ENCODE results near the gene FOXN4. TPM values are rescaled to one million over a fixed set of nuclear protein-coding genes. Genes with fewer than 3 reads are reported as not detected.
A peak's percentile ranks its signal among the peaks of the same experiment; 100 is the strongest.

FOXN4 gene
- total RNA-seq, 4 donors from 2014 or later: not detected

DNA sequence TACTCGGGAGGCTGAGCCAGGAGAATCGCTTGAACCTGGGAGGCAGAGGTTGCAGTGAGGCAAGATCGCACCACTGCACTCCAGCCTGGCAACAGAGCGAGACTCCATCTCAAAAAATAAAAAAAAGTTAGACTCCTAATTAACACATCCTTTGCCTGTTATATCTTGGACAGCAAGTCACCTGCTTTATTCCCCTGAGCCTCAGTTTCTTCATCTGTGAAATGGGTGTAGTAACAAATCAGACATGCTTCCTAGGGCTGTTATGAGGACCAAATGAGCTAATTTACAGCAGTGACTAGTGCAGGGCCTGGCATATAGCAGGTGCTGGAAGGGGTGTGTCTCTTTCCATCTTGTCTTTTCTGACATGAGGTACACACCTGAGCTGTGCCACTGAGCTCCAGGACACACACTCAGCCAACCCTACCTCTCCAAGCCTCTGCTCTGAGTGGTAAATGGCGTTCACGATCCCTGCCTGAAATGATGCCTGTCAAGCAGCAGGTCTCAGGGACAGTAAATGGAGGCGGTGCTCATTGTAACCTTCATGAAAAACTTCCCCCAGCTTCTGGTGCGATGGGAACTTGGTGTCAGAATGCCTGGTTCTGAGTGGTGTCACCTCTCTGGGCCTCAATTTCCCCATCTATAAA is 31.7 kb downstream of the FOXN4 start:
- Histone ChIP-seq H3K9me3 (no peaks in the 10 kb centered on the region), H3K4me1 (peaks cover 0 to 17% (median 8%) of the 10 kb centered on the region in 3 donors), H3K4me3 (no peak overlapping the region), H3K27me3 (no peaks in the 10 kb centered on the region), H3K36me3 (no peaks in the 10 kb centered on the region), H3K27ac (peak overlapping the region in 1 of 4 donors; percentile 58)
- DNase-seq: no peak
- WGBS, 2 donors: 86 to 90% methylated on average over 6 of the region's 8 CpGs
- intact Hi-C loops (cut with DNase I): no loop called here
- no peak for TF ChIP-seq POLR2A (IDR thresholded peaks at IDR 0.05)
- TF ChIP-seq, protein P1, sequence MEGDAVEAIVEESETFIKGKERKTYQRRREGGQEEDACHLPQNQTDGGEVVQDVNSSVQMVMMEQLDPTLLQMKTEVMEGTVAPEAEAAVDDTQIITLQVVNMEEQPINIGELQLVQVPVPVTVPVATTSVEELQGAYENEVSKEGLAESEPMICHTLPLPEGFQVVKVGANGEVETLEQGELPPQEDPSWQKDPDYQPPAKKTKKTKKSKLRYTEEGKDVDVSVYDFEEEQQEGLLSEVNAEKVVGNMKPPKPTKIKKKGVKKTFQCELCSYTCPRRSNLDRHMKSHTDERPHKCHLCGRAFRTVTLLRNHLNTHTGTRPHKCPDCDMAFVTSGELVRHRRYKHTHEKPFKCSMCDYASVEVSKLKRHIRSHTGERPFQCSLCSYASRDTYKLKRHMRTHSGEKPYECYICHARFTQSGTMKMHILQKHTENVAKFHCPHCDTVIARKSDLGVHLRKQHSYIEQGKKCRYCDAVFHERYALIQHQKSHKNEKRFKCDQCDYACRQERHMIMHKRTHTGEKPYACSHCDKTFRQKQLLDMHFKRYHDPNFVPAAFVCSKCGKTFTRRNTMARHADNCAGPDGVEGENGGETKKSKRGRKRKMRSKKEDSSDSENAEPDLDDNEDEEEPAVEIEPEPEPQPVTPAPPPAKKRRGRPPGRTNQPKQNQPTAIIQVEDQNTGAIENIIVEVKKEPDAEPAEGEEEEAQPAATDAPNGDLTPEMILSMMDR (IDR thresholded peaks at IDR 0.05): no peak

GRCh38 chr12:109276160-109276559 is 32.9 kb downstream of the FOXN4 start:
- H3K27ac ChIP-seq: no peak overlapping the region
- no peaks in the 10 kb centered on the region for H3K27me3 ChIP-seq
- no peak overlapping the region for H3K4me3 ChIP-seq
- DNase-seq: no peak
- TF ChIP-seq POLR2A (IDR thresholded peaks at IDR 0.05): no peak
- TF ChIP-seq, protein P1 (IDR thresholded peaks at IDR 0.05): no peak
- intact Hi-C loops (cut with DNase I): no loop called here
- H3K9me3 ChIP-seq: no peaks in the 10 kb centered on the region
- WGBS, 2 donors: 87 to 91% methylated on average over 5 of the region's 5 CpGs
- H3K36me3 ChIP-seq: no peaks in the 10 kb centered on the region
- peaks cover 0 to 17% (median 8%) of the 10 kb centered on the region in 3 donors for H3K4me1 ChIP-seq

GRCh38 chr12:109275173-109275572 is 33.9 kb downstream of the FOXN4 start:
- Histone ChIP-seq H3K9me3 (no peaks in the 10 kb centered on the region), H3K27ac (no peak overlapping the region), H3K36me3 (no peaks in the 10 kb centered on the region), H3K27me3 (no peaks in the 10 kb centered on the region), H3K4me1 (peaks cover 0 to 17% (median 8%) of the 10 kb centered on the region in 3 donors), H3K4me3 (no peak overlapping the region)
- no peak for DNase-seq
- WGBS, 2 donors: 69 to 75% methylated on average over 3 to 4 of the region's 4 CpGs
- no peak for TF ChIP-seq POLR2A (IDR thresholded peaks at IDR 0.05)
- TF ChIP-seq, protein P1 (IDR thresholded peaks at IDR 0.05): no peak
- intact Hi-C loops (cut with DNase I): no loop called here

DNA sequence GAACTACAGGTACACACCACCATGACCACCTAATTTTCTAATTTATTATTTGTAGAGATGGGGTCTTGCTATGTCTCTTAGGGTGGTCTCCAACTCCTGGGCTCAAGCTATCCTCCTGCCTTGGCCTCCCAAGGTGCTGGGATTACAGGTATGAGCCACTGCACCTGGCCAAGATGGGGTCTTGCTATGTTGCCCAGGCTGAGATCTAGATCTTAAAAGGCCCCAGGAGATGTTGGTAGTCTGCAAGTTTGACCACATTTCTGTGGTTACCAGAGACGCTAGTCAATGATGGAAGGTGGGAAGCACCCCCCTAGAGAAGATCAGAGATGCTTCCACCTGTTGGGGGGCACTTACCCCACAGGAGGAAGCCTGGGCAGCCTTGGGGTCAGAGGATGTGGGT is 34.7 kb downstream of the FOXN4 start:
- intact Hi-C loops (cut with DNase I): no loop called here
- no peak for DNase-seq
- H3K27ac ChIP-seq: no peak overlapping the region
- peaks cover 0 to 16% (median 8%) of the 10 kb centered on the region in 3 donors for H3K4me1 ChIP-seq
- H3K4me3 ChIP-seq: no peak overlapping the region
- H3K9me3 ChIP-seq: no peaks in the 10 kb centered on the region
- WGBS, 2 donors: 100% methylated on average over 1 of the region's 1 CpG; no CpG with 5 or more reads in 1 of the 2 donors
- H3K27me3 ChIP-seq: no peaks in the 10 kb centered on the region
- no peak for TF ChIP-seq POLR2A (IDR thresholded peaks at IDR 0.05)
- TF ChIP-seq, protein P1 (IDR thresholded peaks at IDR 0.05): no peak
- no peaks in the 10 kb centered on the region for H3K36me3 ChIP-seq

GRCh38 chr12:109273354-109273753 is 35.7 kb downstream of the FOXN4 start:
- DNase-seq: no peak
- peaks cover 0 to 8% (median 0%) of the 10 kb centered on the region in 3 donors for H3K36me3 ChIP-seq
- peaks cover 0 to 6% (median 3%) of the 10 kb centered on the region in 3 donors for H3K4me1 ChIP-seq
- WGBS, 2 donors: 20 to 47% methylated on average over 10 to 13 of the region's 16 CpGs
- TF ChIP-seq POLR2A (IDR thresholded peaks at IDR 0.05): no peak
- TF ChIP-seq, protein P1 (IDR thresholded peaks at IDR 0.05): no peak
- H3K4me3 ChIP-seq: no peak overlapping the region
- intact Hi-C loops (cut with DNase I): no loop called here
- H3K27ac ChIP-seq: no peak overlapping the region
- no peaks in the 10 kb centered on the region for H3K27me3 ChIP-seq
- no peaks in the 10 kb centered on the region for H3K9me3 ChIP-seq
